GM21381 (cell line): ENCODE results near the gene DGKB.
A peak's percentile ranks its signal among the peaks of the same experiment; 100 is the strongest.

Experiments used
- ATAC-seq: cut with Tn5 transposase; IDR thresholded peaks from one replicate; pipeline ENCODE4 v1.9.1; 2021; ENCODE audit warnings: mild to moderate bottlenecking, moderate library complexity; ENCODE audit not compliant: unreplicated experiment

Gene DGKB

GRCh38 chr7:14691034-14691433 lies 211.5 kb downstream of the DGKB start:
- peak; percentile 58 for ATAC-seq

- ATAC-seq, result no peak
These were observed 212.1 kb downstream of the DGKB start for GRCh38 chr7:14690486-14690885.

- ATAC-seq, result no peak
These were observed 212.5 kb downstream of the DGKB start for GRCh38 chr7:14690075-14690474.

GRCh38 chr7:14688208-14688607 lies 214.3 kb downstream of the DGKB start:
- no peak for ATAC-seq

- ATAC-seq, result no peak
These were observed 214.8 kb downstream of the DGKB start for GRCh38 chr7:14687777-14688176.

- ATAC-seq, result no peak
These were observed 215.3 kb downstream of the DGKB start for GRCh38 chr7:14687241-14687640.

GRCh38 chr7:14685167-14685566 lies 217.4 kb downstream of the DGKB start:
- ATAC-seq, result no peak

- no peak for ATAC-seq
These were observed 219.6 kb downstream of the DGKB start for GRCh38 chr7:14682910-14683465.

GRCh38 chr7:14676896-14677295 lies 225.7 kb downstream of the DGKB start:
- ATAC-seq, result no peak

GRCh38 chr7:14673202-14673601 lies 229.3 kb downstream of the DGKB start:
- ATAC-seq, result no peak

- ATAC-seq, result no peak
These were observed 235.6 kb downstream of the DGKB start for GRCh38 chr7:14666913-14667312.

GRCh38 chr7:14666304-14666703 lies 236.2 kb downstream of the DGKB start:
- no peak for ATAC-seq

GRCh38 chr7:14639801-14640200 lies 262.8 kb downstream of the DGKB start:
- no peak for ATAC-seq

- ATAC-seq, result no peak
These were observed 263.2 kb downstream of the DGKB start for GRCh38 chr7:14639329-14639728.

- ATAC-seq, result no peak
These were observed 264.6 kb downstream of the DGKB start for GRCh38 chr7:14637968-14638367.

GRCh38 chr7:14635955-14636354 lies 266.6 kb downstream of the DGKB start:
- no peak for ATAC-seq

GRCh38 chr7:14630048-14630447 lies 272.5 kb downstream of the DGKB start:
- ATAC-seq, result no peak

- ATAC-seq, result no peak
These were observed 274.0 kb downstream of the DGKB start for GRCh38 chr7:14628516-14628915.

- ATAC-seq, result no peak
These were observed 276.5 kb downstream of the DGKB start for GRCh38 chr7:14626076-14626475.

GRCh38 chr7:14622559-14622958 lies 280.0 kb downstream of the DGKB start:
- no peak for ATAC-seq

- ATAC-seq, result no peak
These were observed 296.4 kb downstream of the DGKB start for GRCh38 chr7:14606101-14606500.

- ATAC-seq, result no peak
These were observed 297.9 kb downstream of the DGKB start for GRCh38 chr7:14604606-14605005.

GRCh38 chr7:14602851-14603250 lies 299.7 kb downstream of the DGKB start:
- ATAC-seq, result no peak
